Thyroid gland (tissue), 4 donors: Measurements from ENCODE around the gene TERC. TPM values are rescaled to one million over a fixed set of nuclear protein-coding genes. Genes with fewer than 3 reads are reported as not detected.
A peak's percentile ranks its signal among the peaks of the same experiment; 100 is the strongest.
"Not testable (repeated sequence)": the region's sequence is repeated elsewhere in the genome, so short reads cannot be mapped to it uniquely, and the experiment has no call there.

Experiments
- DNase-seq, 2 donors: peaks; one replicate each; pipeline ENCODE4 v3.0.0-alpha.2; 2019
- H3K27ac ChIP-seq, 3 donors: fragments of 200-600 bp; sonication (generic); 1 replicate in 2 of 3; 2 replicates in 1 of 3; pipeline ENCODE4 v1.5.1; 2016 to 2019; ENCODE audit warnings: mild to moderate bottlenecking in 1 of 3, moderate library complexity in 1 of 3
- H3K27me3 ChIP-seq: fragments of 200-600 bp; sonication (generic); one replicate; pipeline ENCODE4 v1.5.1; 2019
- H3K36me3 ChIP-seq, 2 donors: fragments of 200-600 bp; sonication (generic); one replicate each; pipeline ENCODE4 v1.5.1; 2016 to 2019
- H3K4me1 ChIP-seq, 2 donors: fragments of 200-600 bp; sonication (generic); one replicate each; pipeline ENCODE4 v1.5.1; 2017 to 2019
- H3K4me3 ChIP-seq, 3 donors: fragments of 200-600 bp; sonication (generic); replicated peaks in 1 of 3; 1 replicate in 2 of 3; 2 replicates in 1 of 3; pipeline ENCODE4 v1.5.1; 2016; ENCODE audit warnings: mild to moderate bottlenecking in 1 of 3
- H3K9me3 ChIP-seq: fragments of 200-600 bp; sonication (generic); one replicate; pipeline ENCODE4 v1.5.1; 2017
- CTCF ChIP-seq, 6 experiments: fragments of 200-600 bp in 3 of 6; fragments of 450-650 bp in 3 of 6; sonication (generic) in 3 of 6; IDR thresholded peaks; one replicate each; pipeline ENCODE4 v1.5.1; 2016 to 2019; ENCODE audit warnings: antibody characterized with exemption in 6 of 6, mild to moderate bottlenecking in 2 of 6, inconsistent platforms in 1 of 6, moderate library complexity in 1 of 6
- POLR2A ChIP-seq, 2 donors: fragments of 450-650 bp; IDR thresholded peaks; one replicate each; pipeline ENCODE4 v1.6.1; 2017; ENCODE audit warnings: antibody characterized with exemption in 2 of 2, mild to moderate bottlenecking in 2 of 2, moderate library complexity in 1 of 2
- WGBS, 2 donors: methylation state at CpG; one replicate each; pipeline ENCODE4 v1.1.5; 2017; 5-methylcytosine and 5-hydroxymethylcytosine counted together
- intact Hi-C: fragments of 100-400 bp; cut with DNase I; formaldehyde crosslinking; loops from one replicate; pipeline ENCODE4 v1.15.1; 2023
- total RNA-seq, 4 donors: library from RNA; depleted of rRNA; stranded (reverse); fragments of >200 nt; gene quantifications; one replicate each; pipeline ENCODE4 v1.2.3, GENCODE V29; 2016

Gene TERC
- total RNA-seq, 4 donors from 2014 or later, result 83.6 to 291 (median 166) TPM

- TF ChIP-seq CTCF (IDR thresholded peaks at IDR 0.05) (no peak), POLR2A (IDR thresholded peaks at IDR 0.05) (no peak)
- WGBS, 2 donors, result 84 to 85% methylated on average over 3 of the region's 3 CpGs
- Histone ChIP-seq H3K4me3 (no peak overlapping the region), H3K27me3 (peaks cover 6% of the 10 kb centered on the region), H3K36me3 (no peaks in the 10 kb centered on the region), H3K9me3 (no peaks in the 10 kb centered on the region), H3K4me1 (no peaks in the 10 kb centered on the region), H3K27ac (no peak overlapping the region)
- intact Hi-C loops, result loop anchor here (10.0 kb wide), 1 partner anchor 74 kb away; no protein-coding TSS in a partner anchor
- no peak for DNase-seq
Observed at GRCh38 chr3:169748670-169749069, 16.2 kb downstream of the TERC start.

- Histone ChIP-seq H3K27ac (no peak overlapping the region), H3K4me3 (no peak overlapping the region), H3K27me3 (peaks cover 6% of the 10 kb centered on the region), H3K9me3 (no peaks in the 10 kb centered on the region), H3K36me3 (no peaks in the 10 kb centered on the region), H3K4me1 (no peaks in the 10 kb centered on the region)
- intact Hi-C loops, result loop anchor here (10.0 kb wide), 1 partner anchor 72 kb away; no protein-coding TSS in a partner anchor
- DNase-seq, result no peak
- 74 to 75% methylated on average over 6 of the region's 6 CpGs for WGBS, 2 donors
- TF ChIP-seq CTCF (IDR thresholded peaks at IDR 0.05) (no peak), POLR2A (IDR thresholded peaks at IDR 0.05) (no peak)
Observed at GRCh38 chr3:169746924-169747323, 17.9 kb downstream of the TERC start.

DNA sequence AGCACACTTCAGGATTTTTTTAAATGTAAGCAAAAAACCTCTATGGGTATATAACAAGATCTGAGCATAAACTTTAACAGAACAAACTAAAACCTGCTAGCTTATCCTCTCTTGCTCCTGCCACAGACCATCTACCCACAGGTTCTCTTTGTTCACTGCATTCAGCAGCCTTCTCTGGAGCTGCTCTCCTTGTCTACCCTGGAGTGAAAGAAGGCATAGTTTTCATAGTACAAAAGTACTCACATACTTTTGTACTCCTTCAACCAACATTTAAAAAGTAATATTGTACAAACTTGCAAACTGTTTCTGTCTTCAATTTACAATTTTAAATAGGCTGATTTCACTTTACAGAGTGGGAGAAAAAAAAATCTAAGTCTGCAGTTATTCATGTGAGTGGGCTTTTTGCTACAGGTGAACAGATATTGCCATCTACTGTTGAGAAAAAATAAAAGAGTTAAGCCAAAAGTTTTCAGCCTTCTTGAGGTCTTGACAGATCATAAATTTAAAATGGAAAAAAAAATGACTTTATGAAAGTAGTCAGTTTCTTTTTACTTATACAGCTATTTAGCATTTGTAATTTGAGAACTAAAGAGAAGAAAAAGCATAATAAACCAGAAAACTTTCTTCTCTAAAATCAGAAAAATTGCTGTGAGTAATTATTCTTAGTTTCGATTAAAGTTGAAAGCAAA is 20.4 kb downstream of the TERC start:
- TF ChIP-seq POLR2A (IDR thresholded peaks at IDR 0.05) (no peak), CTCF (IDR thresholded peaks at IDR 0.05) (peak in 4 of 6 experiments; percentile 11 to 73 (median 58))
- Histone ChIP-seq H3K27ac (no peak overlapping the region), H3K27me3 (no peaks in the 10 kb centered on the region), H3K36me3 (no peaks in the 10 kb centered on the region), H3K4me1 (no peaks in the 10 kb centered on the region), H3K9me3 (no peaks in the 10 kb centered on the region), H3K4me3 (no peak overlapping the region)
- 85 to 88% methylated on average over 1 of the region's 1 CpG for WGBS, 2 donors
- intact Hi-C loops, result loop anchor here (10.0 kb wide), 1 partner anchor 70 kb away; no protein-coding TSS in a partner anchor
- no peak for DNase-seq

- no peaks in the 10 kb centered on the region for H3K4me1 ChIP-seq
- no peaks in the 10 kb centered on the region for H3K36me3 ChIP-seq
- TF ChIP-seq CTCF (IDR thresholded peaks at IDR 0.05), result no peak
- no peak for TF ChIP-seq POLR2A (IDR thresholded peaks at IDR 0.05)
- no peaks in the 10 kb centered on the region for H3K27me3 ChIP-seq
- intact Hi-C loops, result no loop called here
- DNase-seq, result no peak
- 68 to 70% methylated on average over 2 of the region's 2 CpGs for WGBS, 2 donors
- H3K27ac ChIP-seq, result no peak overlapping the region
- H3K9me3 ChIP-seq, result no peaks in the 10 kb centered on the region
- H3K4me3 ChIP-seq, result no peak overlapping the region
Observed at GRCh38 chr3:169739067-169739466, 25.8 kb downstream of the TERC start.

DNA sequence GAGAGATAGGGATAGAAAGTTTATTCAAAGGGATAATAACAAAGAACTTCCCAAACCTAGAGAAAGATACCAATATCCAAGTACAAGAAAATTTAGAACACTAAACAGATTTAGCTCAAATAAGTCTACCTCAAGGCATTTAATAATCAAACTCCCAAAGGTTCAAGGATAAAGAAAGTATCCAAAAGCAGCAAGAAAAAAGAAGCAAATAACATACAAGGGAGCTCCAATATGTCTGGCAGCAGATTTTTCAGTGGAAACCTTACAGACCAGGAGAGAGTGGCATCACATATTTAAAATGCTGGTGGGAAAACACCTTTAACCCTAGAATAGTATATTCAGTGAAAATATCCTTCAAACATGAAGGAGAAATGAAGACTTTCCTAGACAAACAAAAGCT is 33.0 kb downstream of the TERC start:
- H3K9me3 ChIP-seq, DNase-seq, H3K27me3 ChIP-seq, H3K4me1 ChIP-seq, intact Hi-C loops, H3K4me3 ChIP-seq, H3K27ac ChIP-seq, H3K36me3 ChIP-seq: not testable (repeated sequence)
